HepG2 (cell line): ENCODE measurements around the gene TRAK1. TPM values are rescaled to one million over a fixed set of nuclear protein-coding genes. Genes with fewer than 3 reads are reported as not detected.
A peak's percentile ranks its signal among the peaks of the same experiment; 100 is the strongest.

ENCODE experiments used
- ARNTL ChIP-seq: sonication (generic); formaldehyde crosslinking; IDR thresholded peaks from 2 replicates; pipeline ENCODE4 v1.4.0; 2020; ENCODE audit warnings: mild to moderate bottlenecking, missing genetic modification reagents
- CENPT ChIP-seq: sonication (generic); formaldehyde crosslinking; IDR thresholded peaks from 2 replicates; pipeline ENCODE4 v1.8.0; 2022; ENCODE audit warnings: low read depth, mild to moderate bottlenecking, moderate library complexity, missing genetic modification reagents
- CREB1 ChIP-seq, 2 experiments: fragments of 450-650 bp in 1 of 2; IDR thresholded peaks; 2 replicates each; pipeline ENCODE4 v1.6.1; 2016 to 2017; ENCODE audit warnings: control low read depth in 1 of 2, mild to moderate bottlenecking in 1 of 2, missing compliant biosample characterization in 1 of 2, missing genetic modification characterization in 1 of 2
- CREM ChIP-seq, 2 experiments: sonication (generic) in 1 of 2; formaldehyde crosslinking in 1 of 2; IDR thresholded peaks; 2 replicates each; pipeline versions ENCODE4 v1.4.0 to v1.6.1; 2016 to 2020; ENCODE audit warnings: antibody characterized with exemption in 1 of 2, mild to moderate bottlenecking in 1 of 2, missing genetic modification reagents in 1 of 2
- DMAP1 ChIP-seq: IDR thresholded peaks from 2 replicates; pipeline ENCODE4 v1.6.1; 2016
- ETV6 ChIP-seq: sonication (generic); formaldehyde crosslinking; conservative IDR thresholded peaks from 2 replicates; pipeline ENCODE4 v1.4.0; 2020; ENCODE audit warnings: missing genetic modification reagents
- FOSL1 ChIP-seq: sonication (generic); formaldehyde crosslinking; IDR thresholded peaks from 2 replicates; pipeline ENCODE4 v1.9.0; 2021; ENCODE audit warnings: missing genetic modification reagents, borderline replicate concordance
- FOSL2 ChIP-seq: sonication (generic); formaldehyde crosslinking; IDR thresholded peaks from 2 replicates; pipeline ENCODE4 v1.4.0; 2020; ENCODE audit warnings: missing genetic modification reagents
- FOXA1 ChIP-seq, 2 experiments: fragments of 450-650 bp in 1 of 2; sonication (generic) in 1 of 2; formaldehyde crosslinking in 1 of 2; IDR thresholded peaks; 2 replicates each; pipeline versions ENCODE4 v1.4.0 to v1.6.1; 2016 to 2020; ENCODE audit warnings: missing genetic modification reagents in 1 of 2
- MBD4 ChIP-seq: IDR thresholded peaks from 2 replicates; pipeline ENCODE4 v1.6.1; 2012; ENCODE audit warnings: low read length, inconsistent platforms, borderline replicate concordance
- MIER3 ChIP-seq: IDR thresholded peaks from 2 replicates; pipeline ENCODE4 v1.6.1; 2016; ENCODE audit warnings: missing compliant biosample characterization, borderline replicate concordance
- NFIC ChIP-seq: IDR thresholded peaks from 2 replicates; pipeline ENCODE4 v1.6.1; 2012; ENCODE audit warnings: mild to moderate bottlenecking, low read length, inconsistent platforms
- PITX1 ChIP-seq: sonication (generic); formaldehyde crosslinking; IDR thresholded peaks from 2 replicates; pipeline ENCODE4 v1.5.1; 2020; ENCODE audit warnings: mild to moderate bottlenecking, missing genetic modification reagents
- RARA ChIP-seq: IDR thresholded peaks from 2 replicates; pipeline ENCODE4 v1.6.1; 2016; ENCODE audit warnings: missing genetic modification reagents, missing compliant biosample characterization
- RBM22 ChIP-seq: fragments of 200-400 bp; formaldehyde crosslinking; optimal IDR thresholded peaks from 2 replicates; pipeline ENCODE3; 2017; ENCODE audit warnings: mild to moderate bottlenecking, low read length, moderate library complexity
- REPIN1 ChIP-seq: sonication (generic); formaldehyde crosslinking; IDR thresholded peaks from 2 replicates; pipeline ENCODE4 v1.8.0; 2022; ENCODE audit warnings: missing genetic modification reagents, low read depth, mild to moderate bottlenecking, borderline replicate concordance
- SALL1 ChIP-seq: sonication (generic); formaldehyde crosslinking; IDR thresholded peaks from 2 replicates; pipeline ENCODE4 v1.8.0; 2022; ENCODE audit warnings: mild to moderate bottlenecking, missing genetic modification reagents
- SKIL ChIP-seq: sonication (generic); formaldehyde crosslinking; IDR thresholded peaks from 2 replicates; pipeline ENCODE4 v1.8.0; 2022; ENCODE audit warnings: missing genetic modification reagents, mild to moderate bottlenecking, moderate library complexity, borderline replicate concordance
- SOX13 ChIP-seq, 3 experiments: fragments of 450-650 bp in 1 of 3; sonication (generic) in 1 of 3; formaldehyde crosslinking in 1 of 3; IDR thresholded peaks in 2 of 3; conservative IDR thresholded peaks in 1 of 3; 2 replicates each; pipeline versions ENCODE4 v1.5.0 to v1.6.1; 2016 to 2020; ENCODE audit warnings: antibody characterized with exemption in 1 of 3, mild to moderate bottlenecking in 1 of 3, missing compliant biosample characterization in 1 of 3, missing genetic modification reagents in 1 of 3, moderate library complexity in 1 of 3
- SP4 ChIP-seq: sonication (generic); formaldehyde crosslinking; IDR thresholded peaks from 2 replicates; pipeline ENCODE4 v1.8.1; 2023; ENCODE audit warnings: mild to moderate bottlenecking, missing genetic modification reagents
- TBL1XR1 ChIP-seq: fragments of 150-350 bp; IDR thresholded peaks from 2 replicates; pipeline ENCODE4 v1.6.1; 2014; ENCODE audit warnings: borderline replicate concordance, low read length; ENCODE audit not compliant: partially characterized antibody
- YEATS4 ChIP-seq: sonication (generic); formaldehyde crosslinking; IDR thresholded peaks from 2 replicates; pipeline ENCODE4 v1.4.0; 2020; ENCODE audit warnings: missing genetic modification reagents, borderline replicate concordance
- polyA plus RNA-seq, 8 experiments: library from polyadenylated mRNA; depleted of rRNA in 3 of 8; stranded (reverse) in 7 of 8; unstranded in 1 of 8; fragments of >200 nt; fragmentation: Illumina TruSeq in 4 of 8; extraction: Trizol in 4 of 8; gene quantifications; 2 replicates each; pipeline versions ENCODE4 v1.2.1 to v1.2.3, GENCODE V29; 2011 to 2016; ENCODE audit warnings: low read depth in 4 of 8, missing spikeins in 1 of 8, mixed read lengths in 1 of 8; ENCODE audit not compliant: insufficient read depth in 1 of 8
- total RNA-seq, 5 experiments: library from RNA; depleted of rRNA; stranded (reverse); fragments of >200 nt; fragmentation: Illumina TruSeq; extraction: Trizol; gene quantifications; 2 replicates each; pipeline ENCODE4 v1.2.3, GENCODE V29; 2016; ENCODE audit warnings: low read depth in 1 of 5
- TF ChIP-seq, protein P1 (sequence below): sonication (generic); formaldehyde crosslinking; IDR thresholded peaks from 2 replicates; pipeline ENCODE4 v1.4.0; 2020; ENCODE audit warnings: missing genetic modification reagents
- TF ChIP-seq, protein P2 (sequence below): IDR thresholded peaks from 2 replicates; pipeline ENCODE4 v1.6.1; 2012; ENCODE audit warnings: inconsistent platforms
- TF ChIP-seq, protein P3 (sequence below): sonication (generic); formaldehyde crosslinking; IDR thresholded peaks from 2 replicates; pipeline ENCODE4 v1.4.0; 2020; ENCODE audit warnings: missing genetic modification reagents

The TRAK1 gene
- total and polyA plus RNA-seq, 2 of the 13 experiments (the other 11 are each of a cell fraction or from before 2014, with no cell fraction given) = 20.5 to 46.6 TPM

DNA sequence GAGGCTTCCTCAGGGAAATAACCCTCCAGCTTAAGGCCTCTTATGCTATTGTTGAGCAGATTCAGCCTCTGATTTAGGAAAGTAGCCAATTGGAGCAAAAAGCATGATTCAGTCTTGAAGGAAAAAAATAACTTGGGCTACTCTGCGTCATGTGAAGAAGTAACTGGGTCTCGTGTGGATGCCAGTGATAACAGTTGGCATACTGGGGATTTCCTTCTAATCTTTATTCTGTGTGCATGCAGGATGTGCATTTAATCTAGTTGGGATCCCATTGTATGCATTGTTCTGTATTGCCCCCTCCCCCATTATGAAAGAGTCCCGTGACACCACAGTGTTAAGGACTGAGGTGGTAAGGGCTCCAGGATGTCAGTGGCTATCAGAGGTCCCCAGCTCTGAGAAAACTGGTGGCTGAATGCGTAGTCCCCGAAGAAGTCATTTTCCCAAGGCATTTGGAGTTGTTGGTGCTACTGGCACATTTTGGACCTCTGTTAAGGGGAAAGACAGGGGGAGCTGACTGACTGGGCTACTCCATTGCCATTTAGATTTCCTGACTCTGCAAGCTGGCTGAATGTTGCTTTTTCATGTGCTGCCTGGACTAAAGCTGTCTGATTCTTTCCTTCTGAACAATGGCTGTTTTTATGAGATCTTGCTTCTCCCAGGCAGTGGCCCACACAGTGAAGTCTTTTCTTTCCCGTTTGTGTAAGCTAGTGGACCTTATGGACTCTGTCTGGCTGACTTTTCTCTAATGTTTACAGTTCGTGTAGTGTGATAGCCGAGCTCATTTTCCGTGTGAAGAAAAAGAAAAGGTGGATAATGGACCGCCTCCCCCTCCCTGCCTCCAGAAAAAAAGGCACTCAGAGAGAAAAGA lies 38.4 kb upstream of the TRAK1 start (continued):
- no peak for TF ChIP-seq REPIN1
- TF ChIP-seq, protein P1, sequence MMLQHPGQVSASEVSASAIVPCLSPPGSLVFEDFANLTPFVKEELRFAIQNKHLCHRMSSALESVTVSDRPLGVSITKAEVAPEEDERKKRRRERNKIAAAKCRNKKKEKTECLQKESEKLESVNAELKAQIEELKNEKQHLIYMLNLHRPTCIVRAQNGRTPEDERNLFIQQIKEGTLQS (CRISPR knock-in tag) = no peak
- TF ChIP-seq SALL1 = peak; percentile 41; the same call in 1 of the 2 replicates
- no peak for TF ChIP-seq FOSL1 (CRISPR knock-in tag)
- TF ChIP-seq SOX13 (IDR thresholded peaks at IDR 0.05) = peak; percentile 37; the same call in 1 of the 2 replicates
- TF ChIP-seq SOX13 (CRISPR knock-in tag; conservative IDR thresholded peaks at IDR 0.05 in 1 of 2, IDR thresholded peaks at IDR 0.05 in 1 of 2) = peak in 1 of 2 experiments; percentile 85; a peak in 2 of 4 replicates
- peak; percentile 22; the same call in 1 of the 2 replicates for TF ChIP-seq MIER3 (CRISPR knock-in tag)
- TF ChIP-seq YEATS4 (CRISPR knock-in tag) = 0 out of 2 replicates have a peak, but pooled peaks have one; percentile 16
- TF ChIP-seq MBD4 = no peak
- TF ChIP-seq SKIL (CRISPR knock-in tag) = peak; percentile 55; the same call in 1 of the 2 replicates
- no peak for TF ChIP-seq CENPT (CRISPR knock-in tag)
- TF ChIP-seq ARNTL = 0 out of 2 replicates have a peak, but pooled peaks have one; percentile 24
- TF ChIP-seq ETV6 (CRISPR knock-in tag) = no peak
- peak; percentile 32 for TF ChIP-seq RBM22
- TF ChIP-seq FOSL2 (CRISPR knock-in tag) = peak; percentile 25
- no peak for TF ChIP-seq TBL1XR1
- peak; percentile 61; the same call in 1 of the 2 replicates for TF ChIP-seq CREM (IDR thresholded peaks at IDR 0.05)
- no peak for TF ChIP-seq CREM (CRISPR knock-in tag; IDR thresholded peaks at IDR 0.05)
- TF ChIP-seq, protein P2, sequence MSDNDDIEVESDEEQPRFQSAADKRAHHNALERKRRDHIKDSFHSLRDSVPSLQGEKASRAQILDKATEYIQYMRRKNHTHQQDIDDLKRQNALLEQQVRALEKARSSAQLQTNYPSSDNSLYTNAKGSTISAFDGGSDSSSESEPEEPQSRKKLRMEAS = 0 out of 2 replicates have a peak, but pooled peaks have one; percentile 19
- TF ChIP-seq NFIC = peak; percentile 71; the same call in 1 of the 2 replicates
- TF ChIP-seq RARA (CRISPR knock-in tag) = peak; percentile 67
- peak; percentile 5; the same call in 1 of the 2 replicates for TF ChIP-seq PITX1
- TF ChIP-seq, protein P3, sequence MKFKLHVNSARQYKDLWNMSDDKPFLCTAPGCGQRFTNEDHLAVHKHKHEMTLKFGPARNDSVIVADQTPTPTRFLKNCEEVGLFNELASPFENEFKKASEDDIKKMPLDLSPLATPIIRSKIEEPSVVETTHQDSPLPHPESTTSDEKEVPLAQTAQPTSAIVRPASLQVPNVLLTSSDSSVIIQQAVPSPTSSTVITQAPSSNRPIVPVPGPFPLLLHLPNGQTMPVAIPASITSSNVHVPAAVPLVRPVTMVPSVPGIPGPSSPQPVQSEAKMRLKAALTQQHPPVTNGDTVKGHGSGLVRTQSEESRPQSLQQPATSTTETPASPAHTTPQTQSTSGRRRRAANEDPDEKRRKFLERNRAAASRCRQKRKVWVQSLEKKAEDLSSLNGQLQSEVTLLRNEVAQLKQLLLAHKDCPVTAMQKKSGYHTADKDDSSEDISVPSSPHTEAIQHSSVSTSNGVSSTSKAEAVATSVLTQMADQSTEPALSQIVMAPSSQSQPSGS (CRISPR knock-in tag) = peak; percentile 60; the same call in 1 of the 2 replicates
- peak; percentile 55; the same call in 1 of the 2 replicates for TF ChIP-seq DMAP1 (CRISPR knock-in tag)
- TF ChIP-seq SP4 (CRISPR knock-in tag) = no peak; the same call in 1 of the 2 replicates
- no peak for TF ChIP-seq FOXA1 (IDR thresholded peaks at IDR 0.05)
- peak; percentile 61; the same call in 1 of the 2 replicates for TF ChIP-seq FOXA1 (CRISPR knock-in tag; IDR thresholded peaks at IDR 0.05)
- no peak for TF ChIP-seq CREB1 (IDR thresholded peaks at IDR 0.05)
- peak; percentile 55; the same call in 1 of the 2 replicates for TF ChIP-seq CREB1 (CRISPR knock-in tag; IDR thresholded peaks at IDR 0.05)
